Non-pigmented ciliary epithelial cell (primary cell): ENCODE data around the gene SYCE3.

Experiments used
- DNase-seq: peaks from one replicate; pipeline ENCODE4 v3.0.0-alpha.2; 2010; ENCODE audit warnings: low read depth

SYCE3 gene

GRCh38 chr22:50576070-50576469 lies 13.4 kb upstream of the SYCE3 start:
- DNase-seq = no peak

GRCh38 chr22:50575426-50575941 lies 12.8 kb upstream of the SYCE3 start:
- DNase-seq = no peak

GRCh38 chr22:50574383-50574755 lies 11.7 kb upstream of the SYCE3 start:
- DNase-seq = no peak

GRCh38 chr22:50573491-50574382 lies 11.0 kb upstream of the SYCE3 start:
- no peak for DNase-seq

- DNase-seq = no peak
Observed at GRCh38 chr22:50572965-50573364, 10.2 kb upstream of the SYCE3 start.

GRCh38 chr22:50571264-50572175 lies 8.8 kb upstream of the SYCE3 start:
- no peak for DNase-seq

- DNase-seq = no peak
Observed at GRCh38 chr22:50570861-50571260, 8.1 kb upstream of the SYCE3 start.

GRCh38 chr22:50569896-50570535 lies 7.3 kb upstream of the SYCE3 start:
- DNase-seq = no peak

- DNase-seq = no peak
Observed at GRCh38 chr22:50569041-50569459, 6.3 kb upstream of the SYCE3 start.

GRCh38 chr22:50568626-50569025 lies 5.9 kb upstream of the SYCE3 start:
- DNase-seq = no peak

- no peak for DNase-seq
Observed at GRCh38 chr22:50567721-50568252, 5.1 kb upstream of the SYCE3 start.

GRCh38 chr22:50564289-50564688 lies 1.6 kb upstream of the SYCE3 start:
- DNase-seq = no peak

- DNase-seq = no peak
Observed at GRCh38 chr22:50563413-50564160, 868 bp upstream of the SYCE3 start.

- no peak for DNase-seq
Observed at GRCh38 chr22:50561401-50562358, 1.0 kb downstream of the SYCE3 start.

- no peak for DNase-seq
Observed at GRCh38 chr22:50560034-50560433, 2.7 kb downstream of the SYCE3 start.

- no peak for DNase-seq
Observed at GRCh38 chr22:50556703-50557102, 6.0 kb downstream of the SYCE3 start.

GRCh38 chr22:50553310-50553709 lies 9.4 kb downstream of the SYCE3 start:
- no peak for DNase-seq

GRCh38 chr22:50551160-50551752 lies 11.5 kb downstream of the SYCE3 start:
- no peak for DNase-seq

GRCh38 chr22:50550395-50550794 lies 12.3 kb downstream of the SYCE3 start:
- no peak for DNase-seq
